H9 (cell line): ENCODE measurements around the gene CTNNA3. TPM values are rescaled to one million over a fixed set of nuclear protein-coding genes. Genes with fewer than 3 reads are reported as not detected.

Experiments used
- DNase-seq: peaks from one replicate; pipeline ENCODE4 v3.0.0-alpha.2; 2017
- H2AFZ ChIP-seq: one replicate; pipeline ENCODE4 v1.6.1; 2013; ENCODE audit warnings: mild to moderate bottlenecking, low read length, control low read depth, moderate library complexity
- H2AK5ac ChIP-seq: 2 replicates; pipeline ENCODE4 v1.6.1; 2013; ENCODE audit warnings: low read length, control low read depth, mixed read lengths; ENCODE audit not compliant: insufficient read length
- H2BK120ac ChIP-seq: one replicate; pipeline ENCODE4 v1.6.1; 2013; ENCODE audit warnings: low read depth, mild to moderate bottlenecking, low read length, control low read depth, inconsistent platforms; ENCODE audit not compliant: poor library complexity, severe bottlenecking
- H2BK12ac ChIP-seq: 2 replicates; pipeline ENCODE4 v1.6.1; 2013; ENCODE audit warnings: low read length, control low read depth, mixed read lengths, low read depth; ENCODE audit not compliant: insufficient read length
- H2BK15ac ChIP-seq: 2 replicates; pipeline ENCODE4 v1.6.1; 2013; ENCODE audit warnings: low read depth, low read length, control low read depth
- H2BK20ac ChIP-seq: one replicate; pipeline ENCODE4 v1.6.1; 2013; ENCODE audit warnings: low read depth, mild to moderate bottlenecking, low read length, control low read depth, inconsistent platforms; ENCODE audit not compliant: poor library complexity, severe bottlenecking
- H2BK5ac ChIP-seq: 2 replicates; pipeline ENCODE4 v1.6.1; 2013; ENCODE audit warnings: low read length, control low read depth, mixed read lengths; ENCODE audit not compliant: insufficient read length
- H3K14ac ChIP-seq: 2 replicates; pipeline ENCODE4 v1.6.1; 2013; ENCODE audit warnings: low read length, control low read depth; ENCODE audit not compliant: insufficient read depth
- H3K18ac ChIP-seq: 2 replicates; pipeline ENCODE4 v1.6.1; 2013; ENCODE audit warnings: low read depth, mild to moderate bottlenecking, mixed read lengths, low read length, control low read depth; ENCODE audit not compliant: insufficient read length
- H3K23ac ChIP-seq: 2 replicates; pipeline ENCODE4 v1.6.1; 2013; ENCODE audit warnings: low read length, control low read depth, mixed read lengths, low read depth; ENCODE audit not compliant: insufficient read length
- H3K23me2 ChIP-seq: 2 replicates; pipeline ENCODE4 v1.6.1; 2013; ENCODE audit warnings: low read depth, mild to moderate bottlenecking, mixed read lengths, low read length, control low read depth; ENCODE audit not compliant: insufficient read length, poor library complexity, severe bottlenecking
- H3K27ac ChIP-seq: 2 replicates; pipeline ENCODE4 v1.5.1; 2013; ENCODE audit warnings: low read length, control low read depth, mixed read lengths, low read depth; ENCODE audit not compliant: insufficient read length
- H3K27me3 ChIP-seq: 2 replicates; pipeline ENCODE4 v1.6.1; 2013; ENCODE audit warnings: low read length, control low read depth, inconsistent platforms; ENCODE audit not compliant: insufficient read depth
- H3K4ac ChIP-seq: 2 replicates; pipeline ENCODE4 v1.6.1; 2013; ENCODE audit warnings: low read depth, mild to moderate bottlenecking, control low read depth, inconsistent platforms, low read length, moderate library complexity
- H3K4me1 ChIP-seq: 2 replicates; pipeline ENCODE4 v1.6.1; 2013; ENCODE audit warnings: low read length, control low read depth, inconsistent platforms; ENCODE audit not compliant: insufficient read depth
- H3K4me2 ChIP-seq: 2 replicates; pipeline ENCODE4 v1.6.1; 2013; ENCODE audit warnings: low read length, control low read depth, mixed read lengths; ENCODE audit not compliant: insufficient read length, insufficient read depth
- H3K56ac ChIP-seq: 2 replicates; pipeline ENCODE4 v1.6.1; 2013; ENCODE audit warnings: low read depth, mild to moderate bottlenecking, mixed read lengths, low read length, control low read depth; ENCODE audit not compliant: insufficient read length
- H3K79me1 ChIP-seq: 2 replicates; pipeline ENCODE4 v1.6.1; 2013; ENCODE audit warnings: low read depth, mild to moderate bottlenecking, moderate library complexity, low read length, control low read depth, inconsistent platforms; ENCODE audit not compliant: insufficient read depth, poor library complexity, severe bottlenecking
- H3K79me2 ChIP-seq: 2 replicates; pipeline ENCODE4 v1.6.1; 2013; ENCODE audit warnings: low read length, control low read depth, inconsistent platforms; ENCODE audit not compliant: insufficient read depth
- H3K9ac ChIP-seq: 2 replicates; pipeline ENCODE4 v1.6.1; 2013; ENCODE audit warnings: low read length, control low read depth, mixed read lengths; ENCODE audit not compliant: insufficient read length; ENCODE audit errors: extremely low read depth
- H3K9me3 ChIP-seq: one replicate; pipeline ENCODE4 v1.6.1; 2013; ENCODE audit warnings: low read depth, low read length, inconsistent platforms; ENCODE audit not compliant: control insufficient read depth
- H3T11ph ChIP-seq: one replicate; pipeline ENCODE4 v1.6.1; 2013; ENCODE audit warnings: mild to moderate bottlenecking, low read length, control low read depth, inconsistent platforms
- H4K20me1 ChIP-seq: one replicate; pipeline ENCODE4 v1.6.1; 2013; ENCODE audit not compliant: control insufficient read depth, insufficient read length, insufficient read depth
- H4K5ac ChIP-seq: 2 replicates; pipeline ENCODE4 v1.6.1; 2013; ENCODE audit warnings: low read depth, mild to moderate bottlenecking, mixed read lengths, low read length, control low read depth; ENCODE audit not compliant: insufficient read length
- H4K8ac ChIP-seq: replicated peaks from 2 replicates; pipeline ENCODE4 v1.6.1; 2013; ENCODE audit warnings: low read length, control low read depth, mixed read lengths, low read depth; ENCODE audit not compliant: insufficient read length
- H4K91ac ChIP-seq: 2 replicates; pipeline ENCODE4 v1.6.1; 2013; ENCODE audit warnings: low read depth, mild to moderate bottlenecking, moderate library complexity, mixed read lengths, low read length, control low read depth; ENCODE audit not compliant: insufficient read length
- H3K27ac Mint-ChIP-seq, 3 experiments: 2 replicates in 2 of 3; 3 replicates in 1 of 3; pipeline ENCODE4 v1.8.0; 2020 to 2021; ENCODE audit warnings: mixed read lengths in 3 of 3, mild to moderate bottlenecking in 1 of 3, moderate library complexity in 1 of 3
- H3K27me3 Mint-ChIP-seq: 2 replicates; pipeline ENCODE4 v1.8.0; 2021; ENCODE audit warnings: low read depth, mild to moderate bottlenecking, moderate library complexity, mixed read lengths
- H3K36me3 Mint-ChIP-seq, 3 experiments: 2 replicates in 2 of 3; 3 replicates in 1 of 3; pipeline ENCODE4 v1.8.0; 2020 to 2021; ENCODE audit warnings: low read depth in 3 of 3, mixed read lengths in 3 of 3; ENCODE audit not compliant: insufficient read depth in 1 of 3
- H3K4me1 Mint-ChIP-seq, 2 experiments: 2 replicates each; pipeline ENCODE4 v1.8.0; 2020; ENCODE audit warnings: mixed read lengths in 2 of 2
- H3K4me3 Mint-ChIP-seq, 2 experiments: 2 replicates in 1 of 2; 3 replicates in 1 of 2; pipeline ENCODE4 v1.8.0; 2020 to 2021; ENCODE audit warnings: mild to moderate bottlenecking in 2 of 2, mixed read lengths in 2 of 2, moderate library complexity in 1 of 2
- H3K9me3 Mint-ChIP-seq, 2 experiments: 2 replicates in 1 of 2; 3 replicates in 1 of 2; pipeline ENCODE4 v1.8.0; 2020; ENCODE audit warnings: mild to moderate bottlenecking in 2 of 2, mixed read lengths in 2 of 2, moderate library complexity in 1 of 2
- WGBS: extraction: QIAGEN DNeasy Blood & Tissue Kit; methylation state at CpG from one replicate; pipeline ENCODE4 v1.1.7; 2013; ENCODE audit warnings: missing lambda C conversion rate, low lambda C conversion rate, mixed read lengths; ENCODE audit not compliant: insufficient read length; ENCODE audit errors: extremely low coverage; 5-methylcytosine and 5-hydroxymethylcytosine counted together
- total RNA-seq: library from RNA; stranded (reverse); gene quantifications from 2 replicates; pipeline ENCODE4 v1.2.1, GENCODE V29; 2021
- TF ChIP-seq, protein P1 (sequence below): fragments of 200-600 bp; sonication (generic); conservative IDR thresholded peaks from 3 replicates; pipeline ENCODE4 v1.8.0; 2021; ENCODE audit warnings: antibody characterized with exemption, mild to moderate bottlenecking

CTNNA3 gene
- total RNA-seq, 1 experiment from 2014 or later: 3.3 TPM

DNA sequence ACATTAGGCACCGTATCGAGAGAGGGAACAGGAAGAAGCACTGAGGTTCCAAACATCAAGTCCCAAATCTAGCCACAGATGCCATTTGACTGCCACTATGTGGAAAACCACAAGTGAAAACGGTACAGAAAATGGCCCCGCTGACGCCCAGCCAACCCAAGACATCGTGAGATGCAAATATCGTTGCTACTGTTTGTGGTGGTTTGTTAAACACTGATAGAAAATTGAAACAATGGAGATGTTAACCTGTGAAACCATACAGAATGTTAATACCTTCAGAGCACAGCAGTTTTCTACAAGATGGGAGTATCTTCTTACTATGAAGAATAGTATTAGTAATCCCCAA is 922.5 kb downstream of the CTNNA3 start:
- Mint-ChIP-seq H3K36me3 (no peaks in the 10 kb centered on the region), H3K27me3 (no peaks in the 10 kb centered on the region), H3K9me3 (no peaks in the 10 kb centered on the region), H3K4me1 (no peaks in the 10 kb centered on the region), H3K4me3 (no peak overlapping the region), H3K27ac (no peak overlapping the region)
- Histone ChIP-seq H4K91ac (no peak overlapping the region), H4K5ac (no peak overlapping the region), H3K79me1 (no peaks in the 10 kb centered on the region), H3T11ph (no peak overlapping the region), H3K23me2 (no peaks in the 10 kb centered on the region), H3K56ac (no peak overlapping the region), H3K14ac (no peak overlapping the region), H3K9ac (no peak overlapping the region), H3K18ac (no peak overlapping the region), H2AK5ac (no peak overlapping the region), H3K4me1 (no peaks in the 10 kb centered on the region), H3K79me2 (no peaks in the 10 kb centered on the region), H3K27ac (no peak overlapping the region), H2BK20ac (no peak overlapping the region), H3K9me3 (no peaks in the 10 kb centered on the region), H3K27me3 (no peaks in the 10 kb centered on the region), H2AFZ (no peak overlapping the region), H2BK120ac (no peak overlapping the region), H2BK5ac (no peak overlapping the region), H4K8ac (no peak overlapping the region), H3K23ac (no peak overlapping the region), H2BK12ac (no peak overlapping the region), H3K4me2 (no peak overlapping the region), H4K20me1 (no peaks in the 10 kb centered on the region), H2BK15ac (no peak overlapping the region), H3K4ac (no peak overlapping the region)
- no peak for DNase-seq
- no CpG with 5 or more reads among the region's 7 CpGs for WGBS
- TF ChIP-seq, protein P1, sequence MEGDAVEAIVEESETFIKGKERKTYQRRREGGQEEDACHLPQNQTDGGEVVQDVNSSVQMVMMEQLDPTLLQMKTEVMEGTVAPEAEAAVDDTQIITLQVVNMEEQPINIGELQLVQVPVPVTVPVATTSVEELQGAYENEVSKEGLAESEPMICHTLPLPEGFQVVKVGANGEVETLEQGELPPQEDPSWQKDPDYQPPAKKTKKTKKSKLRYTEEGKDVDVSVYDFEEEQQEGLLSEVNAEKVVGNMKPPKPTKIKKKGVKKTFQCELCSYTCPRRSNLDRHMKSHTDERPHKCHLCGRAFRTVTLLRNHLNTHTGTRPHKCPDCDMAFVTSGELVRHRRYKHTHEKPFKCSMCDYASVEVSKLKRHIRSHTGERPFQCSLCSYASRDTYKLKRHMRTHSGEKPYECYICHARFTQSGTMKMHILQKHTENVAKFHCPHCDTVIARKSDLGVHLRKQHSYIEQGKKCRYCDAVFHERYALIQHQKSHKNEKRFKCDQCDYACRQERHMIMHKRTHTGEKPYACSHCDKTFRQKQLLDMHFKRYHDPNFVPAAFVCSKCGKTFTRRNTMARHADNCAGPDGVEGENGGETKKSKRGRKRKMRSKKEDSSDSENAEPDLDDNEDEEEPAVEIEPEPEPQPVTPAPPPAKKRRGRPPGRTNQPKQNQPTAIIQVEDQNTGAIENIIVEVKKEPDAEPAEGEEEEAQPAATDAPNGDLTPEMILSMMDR: no peak
